H1 (cell line): ENCODE results near the gene LMX1A. TPM values are rescaled to one million over a fixed set of nuclear protein-coding genes. Genes with fewer than 3 reads are reported as not detected.

Experiments used
- CTCF ChIA-PET: fragments of 300-600 bp; sonication (Branson Sonifier 250); formaldehyde crosslinking; loops from one replicate; lab custom pipeline; 2021; ENCODE audit not compliant: partially characterized antibody; lab: Charles Lee
- POLR2A ChIA-PET: fragments of 300-600 bp; sonication (Branson Sonifier 250); formaldehyde crosslinking; loops from one replicate; lab custom pipeline; 2021; ENCODE audit warnings: inconsistent platforms; ENCODE audit not compliant: partially characterized antibody; lab: Charles Lee
- DNase-seq, 2 experiments: peaks; one replicate each; pipeline versions ENCODE4 v3.0.0 to v3.0.0-alpha.2; 2010 to 2022; ENCODE audit warnings: low spot score in 2 of 2, low read depth in 1 of 2, mixed read lengths in 1 of 2
- FAIRE-seq: peaks from 2 replicates; lab custom pipeline; 2011; peaks lifted over from hg19 to GRCh38; lab: Jason Lieb, UNC
- H2AFZ ChIP-seq: 2 replicates; pipeline ENCODE4 v1.8.1; 2012; ENCODE audit warnings: low read length, inconsistent platforms
- H2AK5ac ChIP-seq: 2 replicates; pipeline ENCODE4 v1.6.1; 2013; ENCODE audit warnings: low read depth, low read length
- H2BK120ac ChIP-seq: replicated peaks from 2 replicates; pipeline ENCODE3; 2013; ENCODE audit warnings: low read depth, low read length, inconsistent platforms
- H2BK12ac ChIP-seq: 2 replicates; pipeline ENCODE4 v1.6.1; 2013; ENCODE audit warnings: low read depth, low read length
- H2BK15ac ChIP-seq: 2 replicates; pipeline ENCODE4 v1.6.1; 2013; ENCODE audit warnings: low read length
- H2BK20ac ChIP-seq: 2 replicates; pipeline ENCODE4 v1.6.1; 2013; ENCODE audit warnings: low read length
- H2BK5ac ChIP-seq: 2 replicates; pipeline ENCODE4 v1.6.1; 2013; ENCODE audit warnings: low read depth, low read length
- H3K14ac ChIP-seq: 2 replicates; pipeline ENCODE4 v1.6.1; 2013; ENCODE audit warnings: inconsistent platforms; ENCODE audit not compliant: insufficient read length
- H3K18ac ChIP-seq: 2 replicates; pipeline ENCODE4 v1.6.1; 2013; ENCODE audit warnings: low read length; ENCODE audit errors: extremely low read depth
- H3K23ac ChIP-seq: 2 replicates; pipeline ENCODE4 v1.6.1; 2013; ENCODE audit warnings: inconsistent platforms; ENCODE audit not compliant: insufficient read length
- H3K23me2 ChIP-seq: 2 replicates; pipeline ENCODE4 v1.6.1; 2013; ENCODE audit warnings: low read depth, low read length
- H3K27ac ChIP-seq: 2 replicates; pipeline ENCODE4 v1.6.1; 2011; ENCODE audit warnings: low read depth, low read length, inconsistent platforms
- H3K27me3 ChIP-seq, 4 experiments: replicated peaks in 1 of 4; 1 replicate in 1 of 4; 2 replicates in 3 of 4; pipeline versions ENCODE4 v1.6.1 to v1.8.1; 2011 to 2013; ENCODE audit warnings: low read length in 3 of 4, mild to moderate bottlenecking in 3 of 4, inconsistent platforms in 2 of 4, mixed read lengths in 2 of 4, moderate library complexity in 1 of 4; ENCODE audit not compliant: control insufficient read depth in 3 of 4, insufficient read depth in 3 of 4; ENCODE audit errors: extremely low read depth in 1 of 4
- H3K36me3 ChIP-seq, 4 experiments: 2 replicates each; pipeline versions ENCODE4 v1.6.1 to v1.8.1; 2011 to 2013; ENCODE audit warnings: mild to moderate bottlenecking in 4 of 4, low read length in 3 of 4, moderate library complexity in 2 of 4, control low read depth in 1 of 4, inconsistent platforms in 1 of 4; ENCODE audit not compliant: insufficient read depth in 4 of 4, control insufficient read depth in 2 of 4
- H3K4ac ChIP-seq: replicated peaks from 2 replicates; pipeline ENCODE3; 2013; ENCODE audit warnings: low read length, low read depth, mixed read lengths, inconsistent platforms; ENCODE audit not compliant: insufficient read length
- H3K4me1 ChIP-seq, 4 experiments: replicated peaks in 1 of 4; 1 replicate in 1 of 4; 2 replicates in 3 of 4; pipeline versions ENCODE4 v1.6.1 to v1.8.1; 2011 to 2013; ENCODE audit warnings: low read length in 3 of 4, inconsistent platforms in 2 of 4, mixed read lengths in 1 of 4; ENCODE audit not compliant: insufficient read depth in 4 of 4, control insufficient read depth in 3 of 4
- H3K4me2 ChIP-seq, 2 experiments: 2 replicates each; pipeline versions ENCODE4 v1.6.1 to v1.8.1; 2011 to 2013; ENCODE audit warnings: low read depth in 2 of 2, low read length in 2 of 2, control low read depth in 1 of 2, inconsistent platforms in 1 of 2, mild to moderate bottlenecking in 1 of 2; ENCODE audit not compliant: insufficient read depth in 1 of 2
- H3K4me3 ChIP-seq, 4 experiments: fragments of 200-600, 300-600 bp in 1 of 4; sonication (generic), shearing (Covaris generic), sonication (Bioruptor Twin) in 1 of 4; 2 replicates each; pipeline versions ENCODE4 v1.5.1 to v1.8.1; 2011 to 2016; ENCODE audit warnings: low read length in 4 of 4, low read depth in 3 of 4, control low read depth in 2 of 4, inconsistent platforms in 2 of 4, mild to moderate bottlenecking in 2 of 4, mixed read lengths in 1 of 4, moderate library complexity in 1 of 4; ENCODE audit not compliant: insufficient read depth in 2 of 4; ENCODE audit errors: extremely low read depth in 1 of 4
- H3K56ac ChIP-seq: replicated peaks from 2 replicates; pipeline ENCODE3; 2013; ENCODE audit warnings: low read depth, mild to moderate bottlenecking, mixed read lengths, low read length, inconsistent platforms; ENCODE audit not compliant: insufficient read length
- H3K79me1 ChIP-seq: 2 replicates; pipeline ENCODE4 v1.6.1; 2013; ENCODE audit warnings: low read depth, low read length, control low read depth
- H3K79me2 ChIP-seq, 2 experiments: 2 replicates each; pipeline versions ENCODE4 v1.6.1 to v1.8.1; 2012 to 2013; ENCODE audit warnings: low read length in 2 of 2, mild to moderate bottlenecking in 2 of 2, inconsistent platforms in 1 of 2; ENCODE audit not compliant: insufficient read depth in 2 of 2, control insufficient read depth in 1 of 2
- H3K9ac ChIP-seq, 4 experiments: replicated peaks in 1 of 4; 1 replicate in 1 of 4; 2 replicates in 3 of 4; pipeline versions ENCODE4 v1.6.1 to v1.8.1; 2011 to 2013; ENCODE audit warnings: low read depth in 3 of 4, low read length in 3 of 4, control low read depth in 2 of 4, mild to moderate bottlenecking in 2 of 4, moderate library complexity in 2 of 4, inconsistent platforms in 1 of 4; ENCODE audit errors: extremely low read depth in 1 of 4
- H3K9me3 ChIP-seq, 2 experiments: 2 replicates each; pipeline versions ENCODE4 v1.6.1 to v1.8.1; 2012 to 2013; ENCODE audit warnings: mild to moderate bottlenecking in 2 of 2, moderate library complexity in 2 of 2, control low read depth in 1 of 2, inconsistent platforms in 1 of 2, low read depth in 1 of 2, low read length in 1 of 2, mixed read lengths in 1 of 2; ENCODE audit not compliant: insufficient read depth in 2 of 2
- H4K20me1 ChIP-seq, 2 experiments: replicated peaks in 1 of 2; 2 replicates each; pipeline versions ENCODE3 to v1.8.1; 2011 to 2013; ENCODE audit warnings: inconsistent platforms in 2 of 2, low read length in 2 of 2, mild to moderate bottlenecking in 1 of 2; ENCODE audit not compliant: insufficient read depth in 2 of 2, control insufficient read depth in 1 of 2
- H4K5ac ChIP-seq: 2 replicates; pipeline ENCODE4 v1.6.1; 2013; ENCODE audit warnings: low read length, low read depth, mixed read lengths, inconsistent platforms; ENCODE audit not compliant: insufficient read length
- H4K8ac ChIP-seq: 2 replicates; pipeline ENCODE4 v1.8.0; 2013; ENCODE audit warnings: mild to moderate bottlenecking, moderate library complexity, low read length, inconsistent platforms; ENCODE audit not compliant: insufficient read depth; ENCODE audit errors: extremely low read depth
- H4K91ac ChIP-seq: replicated peaks from 2 replicates; pipeline ENCODE3; 2013; ENCODE audit warnings: low read length, mixed read lengths, inconsistent platforms; ENCODE audit not compliant: insufficient read length
- CHD1 ChIP-seq: IDR thresholded peaks from 2 replicates; pipeline ENCODE4 v1.6.1; 2012; ENCODE audit warnings: low read depth, low read length, improper control_type of control experiment
- E2F6 ChIP-seq: IDR thresholded peaks from 2 replicates; pipeline ENCODE4 v1.6.1; 2012; ENCODE audit warnings: inconsistent platforms
- EP300 ChIP-seq, 2 experiments: IDR thresholded peaks; 1 replicate in 1 of 2; 2 replicates in 1 of 2; pipeline ENCODE4 v1.6.1; 2011 to 2012; ENCODE audit warnings: low read depth in 2 of 2, low read length in 2 of 2, mild to moderate bottlenecking in 2 of 2, borderline replicate concordance in 1 of 2, inconsistent platforms in 1 of 2, moderate library complexity in 1 of 2
- PHF8 ChIP-seq: fragments of 200-600 bp; sonication (generic); conservative IDR thresholded peaks from 2 replicates; pipeline ENCODE4 v1.7.1; 2012; ENCODE audit warnings: low read depth, mild to moderate bottlenecking, inconsistent platforms, low read length, moderate library complexity
- POLR2AphosphoS5 ChIP-seq: IDR thresholded peaks from 2 replicates; pipeline ENCODE4 v1.6.1; 2011; ENCODE audit warnings: low read depth, low read length
- RAD21 ChIP-seq, 2 experiments: IDR thresholded peaks in 1 of 2; conservative IDR thresholded peaks in 1 of 2; 2 replicates each; pipeline ENCODE4 v1.6.1; 2011; ENCODE audit warnings: low read depth in 2 of 2, low read length in 2 of 2, improper control_type of control experiment in 1 of 2, inconsistent platforms in 1 of 2, mild to moderate bottlenecking in 1 of 2, moderate library complexity in 1 of 2
- SIN3A ChIP-seq, 2 experiments: IDR thresholded peaks in 1 of 2; conservative IDR thresholded peaks in 1 of 2; 2 replicates each; pipeline ENCODE4 v1.6.1; 2011 to 2012; ENCODE audit warnings: low read length in 2 of 2, improper control_type of control experiment in 1 of 2, low read depth in 1 of 2, mild to moderate bottlenecking in 1 of 2
- SIRT6 ChIP-seq: IDR thresholded peaks from one replicate; pipeline ENCODE4 v1.7.1; 2012; ENCODE audit warnings: low read length, inconsistent platforms
- SP1 ChIP-seq: IDR thresholded peaks from 2 replicates; pipeline ENCODE4 v1.6.1; 2011; ENCODE audit warnings: low read depth, low read length
- TAF1 ChIP-seq: IDR thresholded peaks from 2 replicates; pipeline ENCODE4 v1.6.1; 2011; ENCODE audit warnings: mild to moderate bottlenecking, low read depth, low read length
- TCF12 ChIP-seq: IDR thresholded peaks from 2 replicates; pipeline ENCODE4 v1.6.1; 2011; ENCODE audit warnings: low read depth, mild to moderate bottlenecking, low read length
- USF2 ChIP-seq: IDR thresholded peaks from 2 replicates; pipeline ENCODE4 v1.6.1; 2011; ENCODE audit warnings: low read length, improper control_type of control experiment
- WGBS, 2 experiments: shearing (Covaris generic) in 1 of 2; methylation state at CpG; one replicate each; pipeline versions ENCODE4 v1.1.6 to v1.1.7; 2013 to 2015; ENCODE audit warnings: low lambda C conversion rate in 2 of 2, mixed read lengths in 2 of 2, inconsistent platforms in 1 of 2, low coverage in 1 of 2, missing lambda C conversion rate in 1 of 2; ENCODE audit not compliant: insufficient replicate concordance in 2 of 2, insufficient coverage in 1 of 2, insufficient read length in 1 of 2; ENCODE audit errors: extremely low coverage in 1 of 2, missing lambda C conversion rate in 1 of 2; 5-methylcytosine and 5-hydroxymethylcytosine counted together
- polyA plus RNA-seq, 7 experiments: library from polyadenylated mRNA; depleted of rRNA in 3 of 7; stranded (reverse) in 5 of 7; unstranded in 2 of 7; fragments of >200 nt in 5 of 7; fragments of 200-250 nt in 2 of 7; gene quantifications; 1 replicate in 5 of 7; 2 replicates in 1 of 7; 4 replicates in 1 of 7; pipeline versions ENCODE4 v1.2.1 to v1.2.3, GENCODE V29; 2011 to 2013; ENCODE audit warnings: missing spikeins in 2 of 7, mixed read lengths in 2 of 7
- total RNA-seq: library from RNA; stranded (reverse); fragmentation: NEBNext Ultra II Directional; extraction: Animal tissue kit (Norgen Biotek cat#: 25700); gene quantifications from 2 replicates; pipeline ENCODE4 v1.2.1, GENCODE V29; 2021

Gene LMX1A
- total and polyA plus RNA-seq, 2 of the 8 experiments (the other 6 are each of a cell fraction or from before 2014, with no cell fraction given), result not detected

- no peak overlapping the region for H4K8ac ChIP-seq
- no peaks in the 10 kb centered on the region for H4K20me1 ChIP-seq
- POLR2A ChIA-PET, result no interaction called here
- H2BK5ac ChIP-seq, result no peak overlapping the region
- FAIRE-seq (no peak), DNase-seq (no peak)
- H3K9ac ChIP-seq, result no peak overlapping the region
- no peak overlapping the region for H3K4ac ChIP-seq
- no peaks in the 10 kb centered on the region for H3K79me2 ChIP-seq
- no peaks in the 10 kb centered on the region for H3K36me3 ChIP-seq
- H4K5ac ChIP-seq, result no peak overlapping the region
- no peaks in the 10 kb centered on the region for H3K27me3 ChIP-seq
- TF ChIP-seq SP1 (no peak), TCF12 (no peak), POLR2AphosphoS5 (no peak), E2F6 (no peak), RAD21 (IDR thresholded peaks at IDR 0.05 in 1 of 2, conservative IDR thresholded peaks at IDR 0.05 in 1 of 2; ENCODE audit: low read depth in 2 of 2, low read length in 2 of 2) (no peak), SIRT6 (no peak), TAF1 (no peak), USF2 (no peak), SIN3A (conservative IDR thresholded peaks at IDR 0.05 in 1 of 2, IDR thresholded peaks at IDR 0.05 in 1 of 2; ENCODE audit: low read depth in 1 of 2, low read length in 2 of 2) (no peak), PHF8 (no peak), CHD1 (no peak), EP300 (IDR thresholded peaks at IDR 0.05; ENCODE audit: borderline replicate concordance in 1 of 2, low read depth in 2 of 2, low read length in 2 of 2) (no peak)
- CTCF ChIA-PET, result interaction anchor here (0.9 kb wide), 1 partner anchor 26 kb away, joined by 4 read pairs; no protein-coding TSS in a partner anchor
- H3K27ac ChIP-seq, result no peak overlapping the region
- no peak overlapping the region for H3K4me2 ChIP-seq
- no peak overlapping the region for H2BK12ac ChIP-seq
- H2AFZ ChIP-seq, result no peak overlapping the region
- no peaks in the 10 kb centered on the region for H3K4me1 ChIP-seq
- H3K56ac ChIP-seq, result no peak overlapping the region
- H2BK20ac ChIP-seq, result no peak overlapping the region
- no peaks in the 10 kb centered on the region for H3K9me3 ChIP-seq
- no peak overlapping the region for H2BK120ac ChIP-seq
- H3K23ac ChIP-seq, result no peak overlapping the region
- no peak overlapping the region for H2BK15ac ChIP-seq
- no peaks in the 10 kb centered on the region for H3K23me2 ChIP-seq
- no peak overlapping the region for H3K4me3 ChIP-seq
- H2AK5ac ChIP-seq, result no peak overlapping the region
- H3K18ac ChIP-seq, result no peak overlapping the region
- H3K79me1 ChIP-seq, result no peaks in the 10 kb centered on the region
- no peak overlapping the region for H4K91ac ChIP-seq
- 92% methylated on average over 1 of the region's 1 CpG; no CpG with 5 or more reads in 1 of the 2 experiments for WGBS, 2 experiments
- H3K14ac ChIP-seq, result no peak overlapping the region
Measured at GRCh38 chr1:165169028-165169427, 187.5 kb downstream of the LMX1A start.
